K562 (cell line): ENCODE measurements around the gene SLC29A4. TPM values are rescaled to one million over a fixed set of nuclear protein-coding genes. Genes with fewer than 3 reads are reported as not detected.

ENCODE experiments used
- ATAC-seq: fragments of 200-7000 bp; cut with Tn5 transposase; 3 replicates; pipeline ENCODE4 v1.9.1; 2020; ENCODE audit warnings: moderate library complexity
- BruUV-seq: library from RNA; stranded (reverse); fragments of 400-500 nt; replicated peaks from 2 replicates; lab custom pipeline; 2021; lab: Mats Ljungman, UMichigan
- CTCF ChIA-PET: fragments of 300-600 bp; formaldehyde crosslinking; extraction: SDS; loops from one replicate; lab custom pipeline; 2021; ENCODE audit warnings: low intra/inter-chr PET ratio; lab: Yijun Ruan, JAX
- POLR2A ChIA-PET: fragments of 300-600, 350-650 bp; sonication (Branson Sonifier 250); formaldehyde crosslinking; extraction: SDS; loops from one replicate; lab custom pipeline; 2021; ENCODE audit warnings: antibody characterized with exemption, inconsistent platforms; lab: Yijun Ruan, JAX
- DNase-seq, 4 experiments: peaks; one replicate each; pipeline versions ENCODE4 v3.0.0 to v3.0.0-alpha.2; 2011 to 2018; ENCODE audit warnings: low spot score in 3 of 4, mixed read lengths in 3 of 4; ENCODE audit errors: extremely low read depth in 1 of 4
- FAIRE-seq: peaks from 2 replicates; lab custom pipeline; 2011; peaks lifted over from hg19 to GRCh38; lab: Jason Lieb, UNC
- H2AFZ ChIP-seq: 2 replicates; pipeline ENCODE4 v1.6.0; 2011; ENCODE audit warnings: low read depth, low read length, control low read depth, inconsistent platforms
- H3K27ac ChIP-seq: fragments of 200-600 bp; 3 replicates; pipeline ENCODE4 v1.8.0; 2011; ENCODE audit warnings: low read depth, mild to moderate bottlenecking, control low read depth, inconsistent platforms, low read length, moderate library complexity, mixed read lengths; ENCODE audit errors: extremely low read depth
- H3K27me3 ChIP-seq, 2 experiments: fragments of 300-600 bp in 1 of 2; 2 replicates in 1 of 2; 3 replicates in 1 of 2; pipeline versions ENCODE4 v1.6.0 to v1.8.0; 2011; ENCODE audit warnings: inconsistent platforms in 2 of 2, low read length in 2 of 2, mild to moderate bottlenecking in 1 of 2, mixed read lengths in 1 of 2, moderate library complexity in 1 of 2; ENCODE audit not compliant: control insufficient read depth in 2 of 2, insufficient read depth in 2 of 2
- H3K36me3 ChIP-seq: fragments of 300-600 bp; 3 replicates; pipeline ENCODE4 v1.8.0; 2011; ENCODE audit warnings: mild to moderate bottlenecking, low read length, inconsistent platforms; ENCODE audit not compliant: control insufficient read depth, insufficient read depth
- H3K4me1 ChIP-seq, 2 experiments: fragments of 200-600 bp in 1 of 2; replicated peaks in 1 of 2; 2 replicates in 1 of 2; 3 replicates in 1 of 2; pipeline versions ENCODE4 v1.5.1 to v1.8.0; 2011; ENCODE audit warnings: inconsistent platforms in 2 of 2, low read length in 2 of 2, mild to moderate bottlenecking in 1 of 2, mixed read lengths in 1 of 2, moderate library complexity in 1 of 2; ENCODE audit not compliant: control insufficient read depth in 2 of 2, insufficient read depth in 2 of 2
- H3K4me2 ChIP-seq: 2 replicates; pipeline ENCODE4 v1.6.1; 2011; ENCODE audit warnings: low read length, control low read depth, inconsistent platforms, mixed read lengths; ENCODE audit not compliant: insufficient read depth
- H3K4me3 ChIP-seq: fragments of 200-600 bp; sonication (generic), shearing (Covaris generic); 2 replicates; pipeline ENCODE4 v1.5.1; 2016; ENCODE audit warnings: control low read depth, inconsistent platforms
- H3K79me2 ChIP-seq: fragments of 200-600 bp; 3 replicates; pipeline ENCODE4 v1.8.0; 2011; ENCODE audit warnings: low read length, inconsistent platforms; ENCODE audit not compliant: control insufficient read depth, insufficient read depth
- H3K9ac ChIP-seq, 2 experiments: 2 replicates each; pipeline versions ENCODE4 v1.6.0 to v1.6.1; 2011; ENCODE audit warnings: low read depth in 2 of 2, low read length in 2 of 2, control low read depth in 1 of 2, inconsistent platforms in 1 of 2, mild to moderate bottlenecking in 1 of 2, mixed read lengths in 1 of 2; ENCODE audit not compliant: insufficient read depth in 1 of 2
- H3K9me1 ChIP-seq: one replicate; pipeline ENCODE4 v1.6.0; 2011; ENCODE audit warnings: inconsistent platforms, mild to moderate bottlenecking, low read length, moderate library complexity; ENCODE audit not compliant: control insufficient read depth, insufficient read depth
- H3K9me3 ChIP-seq: replicated peaks from 2 replicates; pipeline ENCODE4 v1.5.1; 2011; ENCODE audit warnings: low read depth, low read length, inconsistent platforms; ENCODE audit not compliant: control insufficient read depth, insufficient read depth
- H4K20me1 ChIP-seq: replicated peaks from 2 replicates; pipeline ENCODE4 v1.6.1; 2011; ENCODE audit warnings: low read length, inconsistent platforms, mixed read lengths; ENCODE audit not compliant: control insufficient read depth, insufficient read depth
- BCOR ChIP-seq: fragments of 450-650 bp; IDR thresholded peaks from 2 replicates; pipeline ENCODE4 v1.6.1; 2016
- ETS2 ChIP-seq: IDR thresholded peaks from 2 replicates; pipeline ENCODE4 v1.6.1; 2016; ENCODE audit warnings: borderline replicate concordance, missing genetic modification characterization, mild to moderate bottlenecking, moderate library complexity, missing compliant biosample characterization; ENCODE audit not compliant: poor library complexity, severe bottlenecking
- HDAC3 ChIP-seq: fragments of 450-650 bp; IDR thresholded peaks from 2 replicates; pipeline ENCODE4 v1.6.1; 2018; ENCODE audit warnings: borderline replicate concordance, mild to moderate bottlenecking, moderate library complexity; ENCODE audit not compliant: partially characterized antibody
- KDM1A ChIP-seq, 2 experiments: fragments of 450-650 bp; IDR thresholded peaks; 2 replicates each; pipeline ENCODE4 v1.6.1; 2016; ENCODE audit warnings: mild to moderate bottlenecking in 2 of 2
- KDM5B ChIP-seq: fragments of 200-600 bp; sonication (generic); IDR thresholded peaks from 2 replicates; pipeline ENCODE4 v1.6.1; 2012; ENCODE audit warnings: low read depth, mild to moderate bottlenecking, moderate library complexity, low read length, control low read depth, inconsistent platforms; ENCODE audit not compliant: insufficient replicate concordance
- MED1 ChIP-seq: sonication (generic); formaldehyde crosslinking; IDR thresholded peaks from 2 replicates; pipeline ENCODE4 v1.8.1; 2023; ENCODE audit warnings: missing genetic modification reagents, borderline replicate concordance
- POLR2A ChIP-seq: fragments of 450-650 bp; conservative IDR thresholded peaks from 2 replicates; pipeline ENCODE4 v1.6.1; 2016
- RBM25 ChIP-seq: fragments of 200-400 bp; formaldehyde crosslinking; IDR thresholded peaks from 2 replicates; pipeline ENCODE4 v1.6.1; 2018; ENCODE audit warnings: low read length, low read depth, moderate library complexity; ENCODE audit not compliant: severe bottlenecking
- TSC22D4 ChIP-seq: fragments of 450-650 bp; IDR thresholded peaks from 2 replicates; pipeline ENCODE4 v1.6.1; 2016; ENCODE audit warnings: missing genetic modification characterization, missing biosample characterization, control low read depth
- ZNF384 ChIP-seq: IDR thresholded peaks from 2 replicates; pipeline ENCODE4 v1.6.1; 2012; ENCODE audit warnings: low read depth, low read length, improper control_type of control experiment
- WGBS: fragments of 100-300 bp; shearing (Covaris generic); methylation state at CpG from one replicate; pipeline ENCODE4 v1.1.6; 2016; ENCODE audit warnings: low coverage, mixed read lengths; ENCODE audit not compliant: insufficient coverage; ENCODE audit errors: missing lambda C conversion rate; 5-methylcytosine and 5-hydroxymethylcytosine counted together
- in situ Hi-C: fragments of 300-500 bp; cut with MboI; formaldehyde crosslinking; loops from 4 replicates; pipeline ENCODE4 v1.15.0; 2018; ENCODE audit warnings: inconsistent platforms, mixed read lengths
- intact Hi-C: fragments of 100-400 bp; cut with micrococcal nuclease; formaldehyde crosslinking; loops from 2 replicates; pipeline ENCODE4 v1.14.2; 2022
- polyA plus RNA-seq, 8 experiments: library from polyadenylated mRNA; depleted of rRNA in 4 of 8; stranded (reverse) in 5 of 8; unstranded in 3 of 8; fragments of >200 nt; fragmentation: Nextera tagmentation in 2 of 8; fragmentation: Illumina TruSeq in 1 of 8; extraction: Ambion mirVana in 2 of 8; extraction: Trizol in 1 of 8; gene quantifications; 2 replicates each; pipeline versions ENCODE4 v1.2.1 to v1.2.3, GENCODE V29; 2011 to 2014; ENCODE audit warnings: inconsistent platforms in 1 of 8, missing spikeins in 1 of 8
- total RNA-seq, 7 experiments: library from RNA; depleted of rRNA in 6 of 7; stranded (reverse); fragments of >200 nt in 6 of 7; fragmentation: Illumina TruSeq in 2 of 7; extraction: Trizol in 2 of 7; gene quantifications; 2 replicates each; pipeline versions ENCODE4 v1.2.1 to v1.2.3, GENCODE V29; 2011 to 2021; ENCODE audit warnings: low replicate concordance in 1 of 7
- TF ChIP-seq, protein P1 (sequence below), 3 experiments: fragments of 200-800 bp in 1 of 3; sonication (Bioruptor generic) in 1 of 3; sonication (generic) in 1 of 3; formaldehyde crosslinking in 1 of 3; IDR thresholded peaks; 2 replicates each; pipeline versions ENCODE4 v1.6.1 to v1.8.0; 2016 to 2022; ENCODE audit warnings: mild to moderate bottlenecking in 2 of 3, missing compliant biosample characterization in 2 of 3, missing genetic modification characterization in 2 of 3, missing genetic modification reagents in 1 of 3
- TF ChIP-seq, protein P2 (sequence below): fragments of 150-350 bp; IDR thresholded peaks from 2 replicates; pipeline ENCODE4 v1.6.1; 2014; ENCODE audit warnings: low read depth, mild to moderate bottlenecking, low read length, borderline replicate concordance
- TF ChIP-seq, protein P3 (sequence below): fragments of 450-650 bp; conservative IDR thresholded peaks from 2 replicates; pipeline ENCODE4 v1.6.1; 2016; ENCODE audit warnings: missing genetic modification characterization, low read depth, mild to moderate bottlenecking, missing compliant biosample characterization, moderate library complexity

Gene SLC29A4
- total and polyA plus RNA-seq, 9 of the 15 experiments (the other 6 are each of a cell fraction or from before 2014, with no cell fraction given), result 0.01 to 1.2 (median 0.37) TPM

DNA sequence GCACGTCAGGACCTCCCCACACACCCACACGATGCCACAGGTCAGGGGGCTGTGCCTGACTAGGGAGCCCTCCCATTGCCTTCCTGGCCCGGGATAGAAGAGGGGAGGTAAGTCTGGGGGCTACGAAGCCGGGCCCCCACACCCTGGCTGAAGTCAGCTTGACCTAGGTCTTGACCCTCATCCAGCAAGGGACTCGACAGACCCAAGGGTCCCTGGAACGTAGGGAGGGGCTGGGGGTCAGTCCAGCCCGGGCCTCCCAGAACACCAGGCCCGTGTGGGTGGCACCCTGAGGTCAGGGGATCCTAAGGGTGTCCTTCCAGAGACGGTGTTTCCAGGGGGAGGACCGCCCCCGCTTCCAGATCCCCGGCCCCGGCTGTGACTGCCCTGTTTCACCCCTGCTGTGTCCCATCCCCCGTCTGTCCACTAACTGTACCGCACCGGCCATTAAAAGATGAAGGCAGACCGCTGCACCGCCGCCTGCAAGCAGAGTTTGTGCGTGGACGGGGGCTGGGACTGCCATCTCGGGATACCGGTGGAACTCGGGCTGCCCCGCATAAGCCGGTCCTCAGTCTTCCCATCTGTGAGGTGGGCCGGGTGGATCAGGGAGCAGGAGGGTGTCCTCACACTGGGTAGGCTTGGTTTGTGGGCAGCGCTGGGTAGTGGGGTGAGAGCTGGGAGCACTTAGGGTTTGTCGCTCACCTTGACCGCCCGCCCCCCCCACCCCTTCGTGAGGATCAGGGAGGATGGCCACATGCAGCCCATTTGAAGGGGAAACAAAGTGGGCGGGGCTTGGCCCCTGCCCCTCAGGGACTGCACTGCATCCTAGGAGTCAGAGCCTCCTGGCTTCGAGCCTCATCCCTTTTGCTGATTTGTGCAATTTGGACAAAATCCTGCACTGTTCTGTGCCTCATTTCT lies 21.1 kb downstream of the SLC29A4 start:
- H3K36me3 ChIP-seq, result no peaks in the 10 kb centered on the region
- H3K79me2 ChIP-seq, result no peaks in the 10 kb centered on the region
- intact Hi-C loops (no loop called here), in situ Hi-C loops (no loop called here)
- ChIA-PET CTCF (no interaction called here), POLR2A (no interaction called here)
- H2AFZ ChIP-seq, result no peak overlapping the region
- BruUV-seq, result no TSS peak
- H3K9me1 ChIP-seq, result no peaks in the 10 kb centered on the region
- FAIRE-seq (no peak), ATAC-seq (0 out of 3 replicates have a peak, but pooled peaks have one; percentile 7), DNase-seq (no peak)
- WGBS, result 21% methylated on average over 29 of the region's 35 CpGs
- no peak overlapping the region for H3K27ac ChIP-seq
- H3K4me1 ChIP-seq, result peaks cover 0 to 27% of the 10 kb centered on the region in 2 experiments; a peak in 2 of 5 replicates
- no peak overlapping the region for H3K4me2 ChIP-seq
- H3K9ac ChIP-seq, result no peak overlapping the region
- H3K9me3 ChIP-seq, result no peaks in the 10 kb centered on the region
- no peaks in the 10 kb centered on the region for H4K20me1 ChIP-seq
- peaks cover 0 to 44% of the 10 kb centered on the region in 2 experiments; a peak in 3 of 5 replicates for H3K27me3 ChIP-seq
- no peak overlapping the region for H3K4me3 ChIP-seq
- TF ChIP-seq ZNF384, result no peak
- no peak for TF ChIP-seq KDM5B
- TF ChIP-seq, protein P1, sequence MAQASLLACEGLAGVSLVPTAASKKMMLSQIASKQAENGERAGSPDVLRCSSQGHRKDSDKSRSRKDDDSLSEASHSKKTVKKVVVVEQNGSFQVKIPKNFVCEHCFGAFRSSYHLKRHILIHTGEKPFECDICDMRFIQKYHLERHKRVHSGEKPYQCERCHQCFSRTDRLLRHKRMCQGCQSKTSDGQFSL (CRISPR knock-in tag; IDR thresholded peaks at IDR 0.05), result 0 out of 2 replicates have a peak, but pooled peaks have one; percentile 43
- TF ChIP-seq, protein P1 (tag; IDR thresholded peaks at IDR 0.05), result no peak
- no peak for TF ChIP-seq ETS2 (tag)
- TF ChIP-seq, protein P2, sequence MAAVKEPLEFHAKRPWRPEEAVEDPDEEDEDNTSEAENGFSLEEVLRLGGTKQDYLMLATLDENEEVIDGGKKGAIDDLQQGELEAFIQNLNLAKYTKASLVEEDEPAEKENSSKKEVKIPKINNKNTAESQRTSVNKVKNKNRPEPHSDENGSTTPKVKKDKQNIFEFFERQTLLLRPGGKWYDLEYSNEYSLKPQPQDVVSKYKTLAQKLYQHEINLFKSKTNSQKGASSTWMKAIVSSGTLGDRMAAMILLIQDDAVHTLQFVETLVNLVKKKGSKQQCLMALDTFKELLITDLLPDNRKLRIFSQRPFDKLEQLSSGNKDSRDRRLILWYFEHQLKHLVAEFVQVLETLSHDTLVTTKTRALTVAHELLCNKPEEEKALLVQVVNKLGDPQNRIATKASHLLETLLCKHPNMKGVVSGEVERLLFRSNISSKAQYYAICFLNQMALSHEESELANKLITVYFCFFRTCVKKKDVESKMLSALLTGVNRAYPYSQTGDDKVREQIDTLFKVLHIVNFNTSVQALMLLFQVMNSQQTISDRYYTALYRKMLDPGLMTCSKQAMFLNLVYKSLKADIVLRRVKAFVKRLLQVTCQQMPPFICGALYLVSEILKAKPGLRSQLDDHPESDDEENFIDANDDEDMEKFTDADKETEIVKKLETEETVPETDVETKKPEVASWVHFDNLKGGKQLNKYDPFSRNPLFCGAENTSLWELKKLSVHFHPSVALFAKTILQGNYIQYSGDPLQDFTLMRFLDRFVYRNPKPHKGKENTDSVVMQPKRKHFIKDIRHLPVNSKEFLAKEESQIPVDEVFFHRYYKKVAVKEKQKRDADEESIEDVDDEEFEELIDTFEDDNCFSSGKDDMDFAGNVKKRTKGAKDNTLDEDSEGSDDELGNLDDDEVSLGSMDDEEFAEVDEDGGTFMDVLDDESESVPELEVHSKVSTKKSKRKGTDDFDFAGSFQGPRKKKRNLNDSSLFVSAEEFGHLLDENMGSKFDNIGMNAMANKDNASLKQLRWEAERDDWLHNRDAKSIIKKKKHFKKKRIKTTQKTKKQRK, result no peak
- TF ChIP-seq TSC22D4 (tag), result no peak
- no peak for TF ChIP-seq MED1
- TF ChIP-seq POLR2A, result no peak
- TF ChIP-seq BCOR, result peak; percentile 50; the same call in 1 of the 2 replicates
- TF ChIP-seq KDM1A (IDR thresholded peaks at IDR 0.05), result 0 out of 4 replicates have a peak, but pooled peaks of 1 of the 2 experiments have one; percentile 19
- peak; percentile 53 for TF ChIP-seq RBM25
- no peak for TF ChIP-seq HDAC3
- TF ChIP-seq, protein P3, sequence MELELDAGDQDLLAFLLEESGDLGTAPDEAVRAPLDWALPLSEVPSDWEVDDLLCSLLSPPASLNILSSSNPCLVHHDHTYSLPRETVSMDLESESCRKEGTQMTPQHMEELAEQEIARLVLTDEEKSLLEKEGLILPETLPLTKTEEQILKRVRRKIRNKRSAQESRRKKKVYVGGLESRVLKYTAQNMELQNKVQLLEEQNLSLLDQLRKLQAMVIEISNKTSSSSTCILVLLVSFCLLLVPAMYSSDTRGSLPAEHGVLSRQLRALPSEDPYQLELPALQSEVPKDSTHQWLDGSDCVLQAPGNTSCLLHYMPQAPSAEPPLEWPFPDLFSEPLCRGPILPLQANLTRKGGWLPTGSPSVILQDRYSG (tag), result no peak
